ENCODE results near the gene MB21D2.

MB21D2 gene

GRCh38 chr3:192841428-192841827 is 76.2 kb downstream of the MB21D2 start:
- 0 out of 2 replicates have a peak, but pooled peaks cover 4% of the 10 kb centered on the region for H3K27me3 ChIP-seq (ENCODE audit: insufficient read depth, low read length)
- no peaks in the 10 kb centered on the region for H3K9me2 ChIP-seq (ENCODE audit: low read depth, low read length)
- H3K9me3 ChIP-seq (ENCODE audit: low read length) = no peaks in the 10 kb centered on the region
- H4K20me1 ChIP-seq (ENCODE audit: insufficient read depth, low read length) = no peaks in the 10 kb centered on the region
- no peaks in the 10 kb centered on the region for H3F3A ChIP-seq (ENCODE audit: insufficient read depth, low read length)
- H3K79me2 ChIP-seq (ENCODE audit: insufficient read depth, low read length) = no peaks in the 10 kb centered on the region
- no peak overlapping the region for H2AFZ ChIP-seq (ENCODE audit: low read length)
- H3K4me3 ChIP-seq (ENCODE audit: low read depth, low read length, poor library complexity, severe bottlenecking) = no peak overlapping the region
- no peak for TF ChIP-seq CTCF (IDR thresholded peaks at IDR 0.05; ENCODE audit: low read length)
- no peak for TF ChIP-seq EZH2 (IDR thresholded peaks at IDR 0.05; ENCODE audit: borderline replicate concordance, low read length)
- H3K36me3 ChIP-seq (ENCODE audit: insufficient read depth, low read length) = no peaks in the 10 kb centered on the region
- no peaks in the 10 kb centered on the region for H3K4me1 ChIP-seq (ENCODE audit: insufficient read depth, low read length, severe bottlenecking)
- H3K4me2 ChIP-seq (ENCODE audit: low read length) = no peak overlapping the region
- H3K9ac ChIP-seq (ENCODE audit: low read length) = no peak overlapping the region
- no peak overlapping the region for H3K27ac ChIP-seq (ENCODE audit: low read depth, low read length, poor library complexity, severe bottlenecking)

- no peak overlapping the region for H3K27ac ChIP-seq (ENCODE audit: low read depth, low read length, poor library complexity, severe bottlenecking)
- H3K4me1 ChIP-seq (ENCODE audit: insufficient read depth, low read length, severe bottlenecking) = no peaks in the 10 kb centered on the region
- no peak overlapping the region for H2AFZ ChIP-seq (ENCODE audit: low read length)
- H3K9ac ChIP-seq (ENCODE audit: low read length) = no peak overlapping the region
- no peaks in the 10 kb centered on the region for H3F3A ChIP-seq (ENCODE audit: insufficient read depth, low read length)
- no peaks in the 10 kb centered on the region for H3K79me2 ChIP-seq (ENCODE audit: insufficient read depth, low read length)
- H3K27me3 ChIP-seq (ENCODE audit: insufficient read depth, low read length) = 0 out of 2 replicates have a peak, but pooled peaks cover 4% of the 10 kb centered on the region
- H3K9me3 ChIP-seq (ENCODE audit: low read length) = no peaks in the 10 kb centered on the region
- no peak overlapping the region for H3K4me3 ChIP-seq (ENCODE audit: low read depth, low read length, poor library complexity, severe bottlenecking)
- no peak overlapping the region for H3K4me2 ChIP-seq (ENCODE audit: low read length)
- no peaks in the 10 kb centered on the region for H3K36me3 ChIP-seq (ENCODE audit: insufficient read depth, low read length)
- H3K9me2 ChIP-seq (ENCODE audit: low read depth, low read length) = no peaks in the 10 kb centered on the region
- H4K20me1 ChIP-seq (ENCODE audit: insufficient read depth, low read length) = no peaks in the 10 kb centered on the region
- TF ChIP-seq CTCF (IDR thresholded peaks at IDR 0.05; ENCODE audit: low read length) (no peak), EZH2 (IDR thresholded peaks at IDR 0.05; ENCODE audit: borderline replicate concordance, low read length) (no peak)
Measured at GRCh38 chr3:192840143-192840836, 77.4 kb downstream of the MB21D2 start.

- Histone ChIP-seq H3K4me1 (ENCODE audit: insufficient read depth, low read length, severe bottlenecking) (no peaks in the 10 kb centered on the region), H3K9me3 (ENCODE audit: low read length) (no peaks in the 10 kb centered on the region), H3K27me3 (ENCODE audit: insufficient read depth, low read length) (0 out of 2 replicates have a peak, but pooled peaks cover 4% of the 10 kb centered on the region), H3K4me2 (ENCODE audit: low read length) (no peak overlapping the region), H3K4me3 (ENCODE audit: low read depth, low read length, poor library complexity, severe bottlenecking) (no peak overlapping the region), H2AFZ (ENCODE audit: low read length) (no peak overlapping the region), H4K20me1 (ENCODE audit: insufficient read depth, low read length) (no peaks in the 10 kb centered on the region), H3K36me3 (ENCODE audit: insufficient read depth, low read length) (no peaks in the 10 kb centered on the region), H3F3A (ENCODE audit: insufficient read depth, low read length) (no peaks in the 10 kb centered on the region), H3K79me2 (ENCODE audit: insufficient read depth, low read length) (no peaks in the 10 kb centered on the region), H3K27ac (ENCODE audit: low read depth, low read length, poor library complexity, severe bottlenecking) (no peak overlapping the region), H3K9me2 (ENCODE audit: low read depth, low read length) (no peaks in the 10 kb centered on the region), H3K9ac (ENCODE audit: low read length) (no peak overlapping the region)
- TF ChIP-seq EZH2 (IDR thresholded peaks at IDR 0.05; ENCODE audit: borderline replicate concordance, low read length) (no peak), CTCF (IDR thresholded peaks at IDR 0.05; ENCODE audit: low read length) (no peak)
Measured at GRCh38 chr3:192835818-192836815, 81.5 kb downstream of the MB21D2 start.

Data from OCI-LY1 (cell line).